NCI-H69 (cell line): ENCODE measurements around the gene ITPR1.

Experiments
- DNase-seq: peaks from one replicate; lab custom pipeline; 2025; lab: John Stamatoyannopoulos, UW

Gene ITPR1

DNA sequence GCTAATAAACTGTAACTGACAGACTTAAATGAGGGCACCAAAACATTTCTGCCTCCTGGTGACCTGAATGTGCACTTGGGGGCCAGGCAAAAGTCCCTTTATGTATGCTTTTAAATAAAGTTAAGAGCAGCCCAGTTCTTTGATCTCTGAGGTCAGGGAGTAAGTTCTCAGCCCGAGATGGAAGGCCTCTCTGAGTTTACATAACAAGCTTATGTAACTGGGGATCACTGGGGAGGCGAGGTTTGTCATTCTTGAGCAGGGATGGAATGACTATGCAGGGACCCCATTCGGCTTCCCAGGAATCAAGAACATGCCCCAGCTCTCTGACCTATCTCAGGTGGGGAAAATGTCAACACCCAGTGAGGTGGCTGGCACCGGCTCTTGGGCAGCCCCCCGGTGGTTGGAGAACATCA, 287.4 kb downstream of the ITPR1 start:
- DNase-seq = no peak

- no peak for DNase-seq
These were observed 288.9 kb downstream of the ITPR1 start for GRCh38 chr3:4782095-4782494.

DNA sequence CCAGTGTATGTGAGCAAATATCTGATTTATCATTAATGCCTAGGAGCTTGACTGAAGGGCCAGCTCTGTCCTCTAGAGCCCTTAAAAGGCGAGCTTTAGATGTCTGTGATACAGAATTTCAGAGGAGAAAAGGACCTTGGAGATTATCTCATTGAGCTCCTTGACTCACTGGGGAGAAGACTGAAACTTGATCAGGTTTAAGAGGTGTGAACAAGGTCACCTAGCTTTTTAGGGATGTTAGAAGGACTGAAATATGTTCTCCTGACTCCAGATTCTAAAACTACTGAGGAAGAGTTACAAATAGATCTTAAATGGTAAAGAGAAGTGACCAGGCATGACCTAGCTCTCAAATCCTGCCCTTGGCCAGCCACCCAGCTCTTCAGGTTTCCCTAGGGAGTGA, 292.4 kb downstream of the ITPR1 start:
- no peak for DNase-seq

DNA sequence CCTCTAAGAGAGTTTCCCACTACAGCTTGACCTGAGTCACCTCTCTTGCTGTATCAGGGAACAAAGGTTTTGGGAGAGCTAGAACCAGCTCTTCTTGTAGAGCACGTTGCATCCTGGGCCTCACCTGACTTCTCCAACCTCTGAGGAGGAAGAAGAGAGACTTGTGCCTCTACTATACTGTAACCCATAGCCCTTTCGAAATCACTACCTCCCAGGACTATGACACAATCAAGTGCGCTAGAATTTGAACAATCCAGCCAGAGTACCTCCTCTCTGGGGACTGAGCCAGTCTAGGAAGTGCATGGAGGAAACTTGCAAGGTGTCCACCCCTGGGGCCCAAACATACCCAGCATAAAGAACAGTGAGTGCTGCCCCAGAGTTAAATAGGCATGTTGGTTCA, 293.3 kb downstream of the ITPR1 start:
- no peak for DNase-seq

- DNase-seq = no peak
These were observed 298.2 kb downstream of the ITPR1 start for GRCh38 chr3:4791358-4791757.

DNA sequence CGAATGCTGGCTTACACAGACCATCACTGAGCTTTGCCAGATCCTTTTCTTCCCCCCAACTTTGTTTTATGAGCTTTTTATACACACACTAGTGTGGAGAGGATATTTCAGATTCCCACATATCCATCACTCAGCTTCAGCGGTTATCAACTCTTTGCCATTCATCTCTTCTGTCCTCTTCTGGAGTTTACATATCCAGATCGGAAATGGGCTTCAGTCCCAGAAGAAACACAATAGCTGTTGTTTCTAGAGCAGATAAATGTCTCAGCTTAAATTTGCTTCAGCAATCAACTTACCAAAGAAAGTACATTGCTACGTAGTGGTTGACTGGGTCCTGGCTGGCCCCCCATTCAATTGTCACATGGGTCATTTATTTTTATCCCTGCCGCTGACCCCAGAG, 300.2 kb downstream of the ITPR1 start:
- DNase-seq = no peak

DNA sequence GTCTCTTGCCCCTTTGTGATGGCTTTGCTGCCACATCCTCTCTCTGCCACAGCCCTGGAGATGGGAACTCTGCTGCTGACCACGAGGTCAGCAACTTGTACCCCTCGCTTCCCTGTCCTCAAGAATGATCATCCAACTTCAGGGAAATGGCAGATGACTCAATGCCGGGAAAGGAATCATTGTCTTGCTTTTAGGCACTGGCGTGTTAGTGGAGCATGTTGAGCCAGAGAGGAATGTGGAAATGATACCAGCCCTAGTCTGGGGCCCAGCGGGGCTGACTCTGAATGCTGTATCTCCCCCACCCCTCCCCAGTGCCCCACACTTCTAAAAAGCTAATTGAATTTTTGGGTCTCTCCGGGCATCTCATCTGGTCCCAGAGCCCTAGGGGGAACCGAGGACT, 301.2 kb downstream of the ITPR1 start:
- DNase-seq = no peak

GRCh38 chr3:4794798-4795197, 301.6 kb downstream of the ITPR1 start:
- no peak for DNase-seq

DNA sequence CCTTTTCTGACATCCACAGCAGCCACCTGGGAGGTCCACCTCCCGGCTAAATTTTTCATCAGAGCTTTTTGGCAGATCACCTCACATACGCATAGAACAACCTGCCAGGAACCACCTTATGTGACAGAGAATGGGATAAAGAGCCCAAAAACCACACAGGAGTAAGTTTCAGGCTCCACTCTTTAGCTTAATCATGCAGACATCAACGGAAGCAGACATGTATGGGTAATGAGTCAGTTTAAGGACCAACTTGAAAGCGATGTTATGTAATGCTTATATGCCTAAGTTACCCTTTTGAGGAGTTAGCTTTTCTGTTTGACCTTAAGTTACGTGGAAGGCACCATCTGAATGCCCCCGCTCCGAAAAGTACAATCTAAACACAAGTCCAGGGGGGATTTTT, 302.8 kb downstream of the ITPR1 start:
- DNase-seq = no peak

GRCh38 chr3:4797201-4797705, 304.1 kb downstream of the ITPR1 start:
- DNase-seq = no peak

DNA sequence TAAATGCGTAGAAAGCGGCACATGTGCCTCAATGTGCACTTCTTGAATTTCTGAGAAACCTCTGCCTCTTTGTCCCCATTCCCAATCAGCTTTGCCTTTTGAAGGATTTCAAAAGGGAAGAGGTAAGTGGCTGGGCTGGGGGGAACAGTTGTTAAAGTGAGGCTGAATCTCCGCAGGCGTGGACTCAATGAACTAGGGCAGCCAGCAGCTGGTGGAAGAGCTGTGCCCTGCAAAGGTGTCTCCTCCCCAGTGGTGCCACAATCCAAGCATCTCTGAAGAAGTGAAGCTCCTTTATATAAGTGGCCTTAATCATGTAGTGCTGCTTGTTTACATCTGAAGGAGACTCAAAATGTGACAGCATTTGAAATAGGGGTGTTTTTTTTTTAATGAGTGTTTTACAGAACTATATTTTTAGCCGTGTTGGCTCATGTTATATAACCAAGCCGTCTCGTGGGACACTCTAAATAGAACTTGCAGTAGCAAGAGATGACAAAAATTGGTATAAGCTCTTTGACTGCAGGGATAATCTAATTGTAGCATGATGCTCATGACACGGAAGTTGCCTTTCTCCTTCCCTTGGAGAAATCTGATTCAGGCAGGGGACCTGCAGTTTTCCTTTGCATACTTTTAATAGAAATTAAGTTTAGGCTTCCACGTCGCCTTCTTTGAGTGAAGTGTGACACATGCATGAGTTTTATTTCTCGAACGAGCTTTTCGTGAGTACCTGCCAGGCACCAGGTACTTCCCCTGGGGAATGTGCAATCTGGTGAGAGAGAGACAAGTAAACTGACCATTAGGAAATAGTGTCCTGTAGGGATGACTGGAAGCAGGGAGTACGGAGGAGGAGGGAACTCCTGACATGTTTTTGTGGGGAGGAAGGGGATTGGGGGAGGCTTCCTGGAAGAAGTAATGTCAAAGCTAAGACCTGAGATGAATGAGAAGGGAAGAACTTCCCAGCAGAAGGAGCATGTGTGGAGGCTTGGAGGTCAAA, 306.4 kb downstream of the ITPR1 start:
- no peak for DNase-seq

GRCh38 chr3:4800595-4800994, 307.4 kb downstream of the ITPR1 start:
- peak; percentile 59 for DNase-seq

GRCh38 chr3:4801892-4802291, 308.7 kb downstream of the ITPR1 start:
- DNase-seq = no peak

- DNase-seq = peak; percentile 2
These were observed 309.8 kb downstream of the ITPR1 start for GRCh38 chr3:4802903-4803302.

DNA sequence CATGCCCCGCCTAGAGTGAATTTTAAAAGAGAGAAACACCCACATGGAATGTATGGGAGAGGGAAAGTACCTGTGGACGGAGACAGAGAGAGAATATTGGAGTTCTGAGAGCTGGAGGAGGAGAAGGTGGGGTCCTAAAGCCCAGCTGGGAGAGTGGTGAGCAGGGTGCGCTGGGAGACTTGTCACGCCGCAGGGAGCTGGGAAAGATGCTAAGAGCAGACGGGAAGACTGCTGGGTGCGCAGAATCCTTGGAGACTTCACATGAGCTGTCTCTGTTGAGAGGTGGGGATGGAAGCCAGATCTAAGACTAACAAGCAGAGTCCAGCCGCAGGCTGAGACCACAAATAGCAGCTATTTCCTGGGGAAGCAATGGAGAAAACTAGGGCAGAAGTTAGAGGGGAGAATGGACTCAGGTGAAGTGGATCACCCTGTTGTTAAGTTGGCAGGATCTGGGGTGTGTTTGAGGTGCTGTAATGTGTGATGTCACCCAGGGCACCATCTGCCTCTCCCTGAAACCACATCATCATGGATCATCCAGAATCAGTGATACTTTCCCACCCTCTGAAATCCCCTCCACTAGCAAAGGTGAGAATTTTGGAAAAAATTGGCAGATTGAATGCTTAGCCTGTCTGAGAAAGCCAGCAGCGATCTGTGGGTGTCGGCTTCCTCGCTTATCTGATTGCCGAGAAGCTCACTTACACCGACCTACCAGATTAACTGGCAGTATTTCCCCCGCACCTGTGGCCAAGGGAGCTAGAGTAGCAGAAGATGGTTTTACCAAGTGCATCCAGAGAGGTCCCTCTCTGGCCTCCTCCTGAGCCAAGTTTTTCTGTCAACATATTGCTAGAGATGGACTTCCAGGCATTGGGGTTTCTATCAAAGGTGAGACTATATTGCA, 311.3 kb downstream of the ITPR1 start:
- no peak for DNase-seq

GRCh38 chr3:4805662-4806061, 312.5 kb downstream of the ITPR1 start:
- no peak for DNase-seq

GRCh38 chr3:4806535-4807108, 313.5 kb downstream of the ITPR1 start:
- no peak for DNase-seq

- DNase-seq = no peak
These were observed 314.5 kb downstream of the ITPR1 start for GRCh38 chr3:4807381-4808280.

GRCh38 chr3:4808637-4809036, 315.5 kb downstream of the ITPR1 start:
- DNase-seq = peak; percentile 77

DNA sequence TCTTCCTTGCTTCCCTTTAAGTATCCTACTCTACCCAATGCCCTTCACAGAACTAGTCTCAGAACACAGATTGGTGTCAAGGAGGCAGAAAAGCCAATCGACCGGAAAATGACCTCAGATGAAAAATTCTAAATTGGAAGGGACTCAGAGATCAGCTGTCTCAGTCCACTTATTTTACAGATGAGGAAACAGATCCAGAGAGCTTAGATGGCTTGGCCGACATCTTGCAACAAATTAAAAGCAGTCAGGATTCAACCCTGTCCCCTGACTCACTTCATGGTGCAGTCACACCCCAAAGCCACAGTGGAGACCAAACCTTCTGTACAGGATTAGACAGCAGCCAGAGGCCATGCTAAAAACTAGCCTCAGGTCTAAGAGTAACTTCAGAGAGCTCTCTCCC, 316.8 kb downstream of the ITPR1 start:
- DNase-seq = peak; percentile 49

GRCh38 chr3:4812591-4812990, 319.4 kb downstream of the ITPR1 start:
- DNase-seq = no peak
